Renal cortical epithelial cell (primary cell): ENCODE data around the gene CHD6. TPM values are rescaled to one million over a fixed set of nuclear protein-coding genes. Genes with fewer than 3 reads are reported as not detected.

Source experiments
- DNase-seq: peaks from one replicate; pipeline ENCODE4 v3.0.0-alpha.2; 2011; ENCODE audit warnings: low read depth
- total RNA-seq: library from RNA; depleted of rRNA; stranded (reverse); fragments of >200 nt; gene quantifications from 2 replicates; pipeline ENCODE4 v1.2.3, GENCODE V29; 2014

The CHD6 gene
- total RNA-seq, 1 donor from 2014 or later: 45.5 TPM

DNA sequence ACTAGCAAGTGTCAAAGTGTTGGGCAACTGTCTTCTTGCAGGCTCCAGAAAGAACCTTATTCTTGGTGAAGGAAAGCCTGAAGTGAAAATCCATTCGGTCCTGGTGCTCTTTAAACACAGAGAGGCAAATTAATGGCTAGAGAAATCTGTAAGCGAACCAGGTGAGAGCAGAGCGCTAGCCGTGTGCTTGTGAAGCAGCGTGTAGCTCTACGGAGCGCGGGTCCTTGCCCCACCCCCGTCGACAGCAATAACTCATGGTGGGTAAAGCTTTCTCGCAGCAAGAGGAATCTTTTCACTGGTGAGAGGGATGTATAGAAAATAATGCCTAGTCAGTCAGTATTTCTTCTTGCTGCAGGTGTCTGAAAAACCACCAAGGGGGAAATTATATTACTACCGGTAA lies 214.6 kb downstream of the CHD6 start:
- DNase-seq: no peak

DNA sequence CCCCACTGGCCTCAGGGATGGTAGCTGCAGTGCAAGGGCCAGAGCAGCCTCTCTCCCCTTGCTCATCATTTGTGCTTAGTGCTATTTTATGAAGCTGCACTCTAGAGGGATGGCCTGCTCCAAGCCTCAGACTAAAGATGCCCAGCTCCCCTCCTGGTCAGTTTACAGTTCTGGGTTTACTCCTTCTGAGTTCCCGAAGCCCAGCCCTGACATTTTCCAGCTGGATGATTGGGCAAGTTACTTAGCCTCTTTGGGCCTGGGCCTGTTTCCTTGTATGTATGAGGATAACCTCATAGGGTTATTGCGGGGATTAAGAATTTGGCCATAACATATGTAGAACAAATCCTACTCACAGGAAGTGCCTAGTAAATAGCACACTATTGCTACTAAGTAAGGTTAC lies 219.8 kb downstream of the CHD6 start:
- no peak for DNase-seq

DNA sequence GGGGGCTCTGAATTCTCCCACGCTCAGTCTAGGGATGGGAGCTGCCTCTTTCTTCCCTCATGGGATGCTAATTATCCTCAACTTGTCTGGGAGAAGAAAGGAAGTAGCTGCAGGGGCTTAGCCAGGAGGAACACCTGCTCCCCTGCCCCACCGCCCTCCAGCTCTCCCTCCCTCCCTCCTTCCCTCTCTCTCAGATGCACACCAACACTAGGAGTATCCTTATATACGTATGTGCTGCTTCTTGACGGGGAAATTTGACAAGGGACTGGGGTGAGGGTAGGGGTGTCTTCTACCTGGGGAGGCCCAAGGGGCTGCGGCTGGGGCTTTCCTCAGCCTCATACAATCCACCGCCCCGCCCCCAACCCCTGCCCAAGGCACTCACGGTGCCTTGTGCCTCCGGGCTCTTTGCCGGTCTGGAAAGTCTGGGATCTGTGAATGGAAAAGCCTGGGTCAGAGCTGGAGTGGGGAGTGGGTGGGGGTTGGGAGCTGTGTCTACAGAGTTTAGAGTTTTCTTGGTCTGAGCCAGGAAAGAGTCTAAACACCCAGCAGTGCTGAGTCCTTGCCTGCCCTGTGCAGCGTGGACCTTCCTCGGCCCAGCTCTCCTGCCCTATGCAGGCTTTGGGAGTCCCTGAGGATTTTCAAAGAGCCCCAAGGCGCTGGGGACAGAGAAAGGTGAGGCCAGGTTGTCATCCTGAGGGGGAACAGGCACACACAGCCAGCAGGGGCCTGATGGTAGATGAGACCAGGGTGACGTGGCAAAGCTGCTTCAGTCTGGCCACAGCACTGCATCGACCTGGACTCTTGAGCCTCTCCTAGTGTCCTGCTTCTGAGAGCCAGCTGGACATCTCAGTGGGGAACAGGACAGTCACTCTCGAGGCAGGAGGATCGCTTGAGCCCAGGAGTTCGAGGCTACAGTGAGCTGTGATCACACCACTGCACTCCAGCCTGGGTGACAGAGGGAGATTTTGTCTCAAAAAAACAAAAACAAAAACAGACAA lies 222.2 kb downstream of the CHD6 start:
- DNase-seq: no peak

GRCh38 chr20:41394931-41395666 lies 223.1 kb downstream of the CHD6 start:
- no peak for DNase-seq

- no peak for DNase-seq
Observed at GRCh38 chr20:41394081-41394480, 224.1 kb downstream of the CHD6 start.

DNA sequence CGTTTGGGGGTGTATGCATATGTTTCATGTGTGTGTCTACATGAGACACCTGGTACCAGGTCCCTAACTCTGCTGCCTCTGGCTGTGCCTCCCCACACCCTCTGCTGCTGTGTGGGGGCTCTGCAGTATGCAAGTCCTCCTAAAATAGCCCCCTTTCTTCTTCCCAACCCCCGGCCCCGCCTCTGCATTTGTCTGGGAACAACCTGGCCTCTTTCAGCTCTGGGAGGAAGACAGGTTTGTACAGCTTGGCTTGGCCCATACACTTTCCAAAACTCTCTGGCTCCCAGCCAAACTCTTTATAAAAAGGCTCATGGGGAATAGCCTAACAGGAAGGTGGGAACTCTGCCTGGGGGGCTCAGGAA lies 224.5 kb downstream of the CHD6 start:
- DNase-seq: no peak

DNA sequence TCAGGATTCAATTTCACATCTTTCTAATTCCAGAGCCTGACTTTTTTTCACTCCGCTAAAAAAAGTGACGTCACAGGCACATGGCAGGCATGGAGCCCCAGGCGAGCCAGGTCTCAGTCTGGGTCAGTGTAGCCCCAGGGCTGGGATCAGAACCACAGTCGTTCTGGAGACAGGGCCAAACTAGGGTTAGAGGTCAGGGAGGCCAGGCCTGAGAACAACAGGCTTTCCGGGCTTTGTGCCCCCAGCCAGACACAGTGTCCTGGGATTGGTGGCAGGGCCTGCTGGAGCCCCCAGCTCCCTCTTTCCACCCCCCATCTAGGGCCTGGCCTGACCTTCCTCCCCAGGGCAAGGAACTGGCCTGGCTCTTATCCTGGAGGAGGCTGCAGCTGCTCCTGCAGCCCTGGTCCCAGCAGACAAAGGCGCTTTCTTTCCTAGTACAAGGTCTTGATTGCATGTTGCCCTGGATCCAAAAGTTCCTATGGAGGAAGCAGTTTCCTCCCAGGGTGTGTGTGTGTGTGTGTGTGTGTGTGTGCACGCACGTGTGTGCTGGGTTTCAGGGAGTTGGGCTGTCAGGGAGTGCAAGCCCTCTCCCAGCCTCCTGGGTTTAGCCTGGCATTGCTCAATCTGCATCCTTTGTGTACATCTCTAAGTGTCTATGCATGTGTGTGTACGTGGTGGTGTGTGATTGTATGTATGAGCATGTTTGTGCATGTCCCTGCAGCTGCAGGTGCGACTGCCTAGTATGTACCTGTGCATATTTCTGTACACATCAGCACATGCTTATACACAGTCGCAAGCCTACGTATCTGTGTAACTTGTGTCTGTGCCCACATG lies 225.1 kb downstream of the CHD6 start:
- DNase-seq: no peak

GRCh38 chr20:41392295-41392694 lies 225.9 kb downstream of the CHD6 start:
- DNase-seq: no peak

DNA sequence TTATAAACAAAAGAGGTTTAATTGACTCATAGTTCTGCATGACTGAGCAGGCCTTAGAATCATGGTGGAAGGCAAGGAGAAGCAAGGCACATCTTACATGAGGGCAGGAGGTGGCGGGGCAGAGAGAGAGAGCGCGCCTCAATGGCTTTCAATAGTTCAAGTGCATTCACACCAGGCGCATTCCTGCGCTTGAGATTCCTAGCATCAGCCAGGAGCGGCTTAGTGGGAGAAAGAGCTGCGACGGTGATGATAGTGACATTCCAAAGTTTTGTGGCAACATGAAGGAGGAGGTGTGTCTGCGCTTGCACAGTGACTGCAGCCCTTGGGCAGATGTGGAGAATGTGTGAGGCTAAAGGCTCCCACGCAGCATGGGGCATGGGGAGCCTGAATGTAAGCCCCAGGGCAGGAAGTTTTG lies 226.6 kb downstream of the CHD6 start:
- DNase-seq: no peak

- DNase-seq: no peak
Observed at GRCh38 chr20:41390889-41391288, 227.3 kb downstream of the CHD6 start.

- no peak for DNase-seq
Observed at GRCh38 chr20:41387444-41387851, 230.7 kb downstream of the CHD6 start.

DNA sequence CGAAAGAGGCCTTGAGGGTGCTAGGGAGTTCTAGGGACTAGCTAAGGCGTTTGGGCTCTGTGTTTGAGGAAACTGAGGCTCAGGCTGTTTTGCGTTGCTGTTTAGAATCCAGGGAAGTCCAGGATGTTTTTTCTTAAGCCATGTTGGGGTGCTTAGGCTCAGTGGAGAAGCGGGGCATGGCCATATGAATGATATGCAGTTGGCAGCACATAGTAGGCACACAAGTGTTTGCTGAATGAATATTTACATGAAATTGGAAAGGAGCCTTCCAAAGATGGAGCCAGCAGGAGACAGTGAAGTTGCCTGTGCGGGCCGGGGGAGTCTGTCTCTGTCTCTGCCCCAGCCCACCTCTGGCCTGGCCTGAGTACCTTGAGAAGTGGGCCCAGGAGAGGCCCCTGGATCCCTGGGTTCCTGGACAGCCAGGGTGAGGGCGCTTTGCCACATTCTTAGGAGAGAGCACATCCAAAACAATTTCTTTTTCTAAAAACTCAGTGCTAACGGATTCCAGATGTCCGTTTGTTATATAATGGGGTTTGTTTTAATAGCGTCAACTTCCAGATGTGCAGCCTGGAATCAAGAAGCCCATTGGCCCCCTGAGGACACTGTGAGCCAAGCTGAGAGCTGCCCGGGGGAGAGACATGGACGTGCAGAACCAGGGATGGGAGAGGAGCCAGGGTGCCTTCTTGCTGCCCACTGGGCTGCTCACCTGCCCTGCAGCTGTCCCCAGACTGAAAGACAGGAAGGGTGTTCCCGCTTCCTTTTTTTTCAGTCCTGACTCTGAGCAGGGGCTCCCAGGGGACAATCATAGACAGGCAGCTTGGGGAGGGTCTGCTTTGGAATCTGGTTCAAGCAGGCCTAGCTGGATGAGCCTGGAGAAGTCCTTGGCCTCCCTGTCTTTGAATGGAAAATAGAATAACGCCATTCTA lies 231.4 kb downstream of the CHD6 start:
- DNase-seq: no peak

GRCh38 chr20:41382791-41383305 lies 235.3 kb downstream of the CHD6 start:
- no peak for DNase-seq

DNA sequence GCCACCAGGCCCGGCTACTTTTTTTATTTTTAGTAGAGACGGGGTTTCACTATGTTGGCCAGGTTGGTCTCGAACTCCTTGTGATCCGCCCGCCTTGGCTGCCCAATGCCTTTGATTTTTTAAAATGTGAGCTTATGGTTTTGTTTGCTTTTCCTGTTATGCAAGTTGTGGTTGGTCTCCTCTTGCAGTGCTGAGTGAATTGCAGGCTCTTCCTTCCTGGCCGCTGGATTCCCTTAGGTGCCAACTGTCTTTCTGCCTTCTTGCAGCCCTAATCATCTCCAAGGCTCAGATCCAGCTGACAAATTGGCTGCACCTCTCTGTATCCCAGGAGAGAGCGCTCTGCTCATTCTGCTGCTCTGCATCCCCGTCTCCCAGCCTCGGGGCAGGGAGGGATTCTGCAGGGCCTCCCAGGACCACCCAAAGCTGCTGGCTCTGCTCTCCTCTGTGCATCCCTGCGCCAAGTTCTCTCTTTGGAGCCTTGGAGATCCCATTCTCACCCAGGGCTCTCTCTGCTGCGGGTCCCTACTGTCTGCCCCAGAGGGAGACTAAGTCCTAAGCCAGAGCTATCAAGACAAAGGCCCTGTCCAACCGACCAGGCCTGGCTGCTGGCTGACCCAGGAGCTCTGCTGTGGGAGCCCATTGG lies 237.5 kb downstream of the CHD6 start:
- no peak for DNase-seq

- DNase-seq: no peak
Observed at GRCh38 chr20:41379551-41379950, 238.6 kb downstream of the CHD6 start.

DNA sequence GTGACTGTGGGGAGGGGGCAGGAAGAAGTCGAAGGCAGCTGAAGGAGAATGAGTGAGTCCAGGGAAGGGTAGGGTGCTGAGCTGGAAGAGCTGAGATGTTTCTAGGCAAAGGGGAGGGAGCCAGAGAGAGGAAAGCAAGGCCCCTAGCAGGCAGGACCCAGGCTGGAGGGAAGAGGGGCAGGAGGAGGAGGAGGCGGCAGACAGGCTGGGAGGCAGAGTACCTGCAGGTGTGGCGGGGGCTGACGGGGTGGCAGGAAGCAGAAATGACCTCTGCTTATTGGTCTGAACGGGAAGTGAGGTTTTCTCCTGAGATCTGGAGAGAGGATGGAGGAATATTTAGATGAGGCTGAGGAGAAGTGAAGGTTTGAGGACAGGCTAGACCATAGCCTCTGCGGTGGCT lies 240.9 kb downstream of the CHD6 start:
- DNase-seq: no peak

- no peak for DNase-seq
Observed at GRCh38 chr20:41376349-41376748, 241.8 kb downstream of the CHD6 start.

- DNase-seq: no peak
Observed at GRCh38 chr20:41375846-41376245, 242.3 kb downstream of the CHD6 start.

GRCh38 chr20:41373931-41374920 lies 244.0 kb downstream of the CHD6 start:
- no peak for DNase-seq
